Fibroblast of pulmonary artery (primary cell): ENCODE measurements around the gene LRP10.
A peak's percentile ranks its signal among the peaks of the same experiment; 100 is the strongest.

Experiments used
- DNase-seq: peaks from one replicate; pipeline ENCODE4 v3.0.0-alpha.2; 2010; ENCODE audit warnings: low read depth
- H3K4me3 ChIP-seq: replicated peaks from 2 replicates; pipeline ENCODE4 v1.5.1; 2011; ENCODE audit warnings: low read depth, mild to moderate bottlenecking, control low read depth, low read length, moderate library complexity
- CTCF ChIP-seq: IDR thresholded peaks from 2 replicates; pipeline ENCODE4 v1.5.1; 2011; ENCODE audit warnings: mild to moderate bottlenecking, control low read depth, low read length, inconsistent platforms; ENCODE audit errors: missing control alignments

LRP10 gene

DNA sequence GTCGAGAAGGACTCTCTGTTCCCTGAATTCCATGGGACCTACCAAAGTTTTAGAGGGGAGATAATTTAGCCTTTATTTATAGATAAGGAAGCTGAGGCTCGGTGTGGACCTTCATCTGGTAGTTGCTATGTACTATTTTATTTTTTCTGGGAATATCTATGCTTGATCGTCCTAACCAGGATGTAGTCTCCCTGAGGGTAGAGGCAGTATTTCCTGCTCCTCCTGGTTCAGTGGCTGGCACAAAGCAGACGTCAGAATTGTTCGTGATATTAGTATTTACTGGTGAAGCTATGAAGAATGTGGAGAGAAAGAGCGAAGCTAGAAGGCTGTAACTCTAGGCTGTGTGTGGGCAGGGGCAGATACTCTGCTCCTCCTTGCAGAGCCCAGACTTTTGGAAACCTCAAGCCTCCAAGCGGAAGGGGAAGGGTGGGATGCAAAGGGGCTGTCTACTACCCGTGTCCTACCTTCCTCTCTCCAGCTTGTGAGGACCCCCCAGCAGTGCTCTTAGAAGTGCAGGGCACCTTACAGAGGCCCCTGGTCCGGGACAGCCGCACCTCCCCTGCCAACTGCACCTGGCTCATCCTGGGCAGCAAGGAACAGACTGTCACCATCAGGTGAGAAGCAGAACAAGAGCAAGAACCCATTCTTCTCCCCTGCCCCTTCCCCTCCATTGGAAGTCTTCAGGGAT, 1.4 kb downstream of the LRP10 start:
- peak; percentile 21 for DNase-seq
- H3K4me3 ChIP-seq, result peak overlapping the region; percentile 86
- no peak for TF ChIP-seq CTCF

DNA sequence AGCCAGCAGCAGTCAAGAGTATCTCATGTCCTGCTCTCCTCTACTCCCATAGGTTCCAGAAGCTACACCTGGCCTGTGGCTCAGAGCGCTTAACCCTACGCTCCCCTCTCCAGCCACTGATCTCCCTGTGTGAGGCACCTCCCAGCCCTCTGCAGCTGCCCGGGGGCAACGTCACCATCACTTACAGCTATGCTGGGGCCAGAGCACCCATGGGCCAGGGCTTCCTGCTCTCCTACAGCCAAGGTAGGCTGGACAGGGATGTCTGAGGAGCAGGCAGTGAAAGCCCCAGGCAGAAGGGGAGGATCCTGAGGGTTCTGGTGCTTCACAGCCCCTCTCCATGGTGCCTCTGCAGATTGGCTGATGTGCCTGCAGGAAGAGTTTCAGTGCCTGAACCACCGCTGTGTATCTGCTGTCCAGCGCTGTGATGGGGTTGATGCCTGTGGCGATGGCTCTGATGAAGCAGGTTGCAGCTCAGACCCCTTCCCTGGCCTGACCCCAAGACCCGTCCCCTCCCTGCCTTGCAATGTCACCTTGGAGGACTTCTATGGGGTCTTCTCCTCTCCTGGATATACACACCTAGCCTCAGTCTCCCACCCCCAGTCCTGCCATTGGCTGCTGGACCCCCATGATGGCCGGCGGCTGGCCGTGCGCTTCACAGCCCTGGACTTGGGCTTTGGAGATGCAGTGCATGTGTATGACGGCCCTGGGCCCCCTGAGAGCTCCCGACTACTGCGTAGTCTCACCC, 3.6 kb downstream of the LRP10 start:
- no peak for TF ChIP-seq CTCF
- DNase-seq, result no peak
- no peak overlapping the region for H3K4me3 ChIP-seq

- no peak for TF ChIP-seq CTCF
- no peak overlapping the region for H3K4me3 ChIP-seq
- DNase-seq, result no peak
These were observed 4.3 kb downstream of the LRP10 start for GRCh38 chr14:22875748-22876319.

GRCh38 chr14:22877000-22877501, 5.5 kb downstream of the LRP10 start:
- no peak for DNase-seq
- TF ChIP-seq CTCF, result no peak
- no peak overlapping the region for H3K4me3 ChIP-seq

- no peak for TF ChIP-seq CTCF
- H3K4me3 ChIP-seq, result no peak overlapping the region
- no peak for DNase-seq
These were observed 7.0 kb downstream of the LRP10 start for GRCh38 chr14:22878271-22879246.

- DNase-seq, result no peak
- H3K4me3 ChIP-seq, result no peak overlapping the region
- TF ChIP-seq CTCF, result no peak
These were observed 10.5 kb downstream of the LRP10 start for GRCh38 chr14:22882064-22882463.
